ENCODE data around the gene THADA. TPM values are rescaled to one million over a fixed set of nuclear protein-coding genes. Genes with fewer than 3 reads are reported as not detected.

Gene THADA
- total RNA-seq, 1 donor from 2014 or later: 51.4 TPM

- peaks cover 65% of the 10 kb centered on the region for H3K4me1 Mint-ChIP-seq
- peaks cover 2% of the 10 kb centered on the region for H3K27me3 Mint-ChIP-seq
- H3K4me3 Mint-ChIP-seq: peak overlapping the region; percentile 92
- peaks cover 32% of the 10 kb centered on the region for H3K36me3 Mint-ChIP-seq (ENCODE audit: low read depth)
- peak; percentile 31 for DNase-seq
- CTCF ChIA-PET: interaction anchor here (0.7 to 12.6 kb wide), 6 partner anchors 26 to 275 kb away, joined by 3 to 336 read pairs (median 4); no protein-coding TSS in a partner anchor
- POLR2A ChIA-PET: interaction anchor here (0.6 to 13.9 kb wide), 10 partner anchors 10 to 412 kb away, joined by 3 to 561 read pairs (median 4); no protein-coding TSS in a partner anchor
- ATAC-seq (ENCODE audit: low read depth): no peak
- no peak for TF ChIP-seq CTCF (IDR thresholded peaks at IDR 0.05)
- intact Hi-C loops (cut with micrococcal nuclease): loop anchor here (2.0 kb wide), 1 partner anchor 947 kb away; the partner anchor contains the start of gene PPM1B
- peak overlapping the region; percentile 99 for H3K27ac Mint-ChIP-seq
- no peaks in the 10 kb centered on the region for H3K9me3 Mint-ChIP-seq
Observed at GRCh38 chr2:43221763-43222474, 373.9 kb downstream of the THADA start.

- Mint-ChIP-seq H3K36me3 (ENCODE audit: low read depth) (peaks cover 31% of the 10 kb centered on the region), H3K27ac (peak overlapping the region; percentile 99), H3K4me1 (peaks cover 68% of the 10 kb centered on the region), H3K4me3 (peak overlapping the region; percentile 92), H3K27me3 (peaks cover 2% of the 10 kb centered on the region), H3K9me3 (no peaks in the 10 kb centered on the region)
- ChIA-PET CTCF (interaction anchor here (0.9 to 12.6 kb wide), 6 partner anchors 26 to 274 kb away, joined by 3 to 336 read pairs (median 4); no protein-coding TSS in a partner anchor), POLR2A (interaction anchor here (0.6 to 13.9 kb wide), 11 partner anchors 8 to 411 kb away, joined by 3 to 561 read pairs (median 6); no protein-coding TSS in a partner anchor)
- ATAC-seq (ENCODE audit: low read depth) (no peak), DNase-seq (no peak)
- intact Hi-C loops (cut with micrococcal nuclease): loop anchor here (2.0 kb wide), 1 partner anchor 948 kb away; the partner anchor contains the start of gene PPM1B
- no peak for TF ChIP-seq CTCF (IDR thresholded peaks at IDR 0.05)
Observed at GRCh38 chr2:43221124-43221762, 374.6 kb downstream of the THADA start.

DNA sequence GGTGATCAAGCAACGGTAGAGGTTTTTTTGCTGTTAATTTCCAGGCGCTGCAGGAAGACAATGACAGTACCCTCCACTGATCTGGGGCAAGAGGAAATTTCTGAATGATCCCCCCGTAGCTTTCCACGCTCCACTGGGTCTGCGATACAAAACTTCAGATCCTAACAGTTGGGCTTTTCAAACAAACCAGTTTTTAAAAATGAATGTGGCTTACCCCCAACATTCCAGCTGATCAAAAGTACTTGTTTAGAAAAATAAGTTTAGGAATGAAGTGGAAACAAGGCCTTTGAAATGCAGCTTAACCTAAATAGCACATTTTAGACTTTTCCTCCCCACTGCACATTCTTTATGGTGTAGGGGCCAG lies 375.1 kb downstream of the THADA start:
- Mint-ChIP-seq H3K27ac (peak overlapping the region; percentile 99), H3K36me3 (ENCODE audit: low read depth) (peaks cover 28% of the 10 kb centered on the region), H3K9me3 (no peaks in the 10 kb centered on the region), H3K27me3 (peaks cover 2% of the 10 kb centered on the region), H3K4me3 (peak overlapping the region; percentile 92), H3K4me1 (peaks cover 70% of the 10 kb centered on the region)
- no peak for DNase-seq
- CTCF ChIA-PET: interaction anchor here (0.9 to 12.6 kb wide), 5 partner anchors 8 to 90 kb away, joined by 3 to 336 read pairs (median 6); no protein-coding TSS in a partner anchor
- no peak for ATAC-seq (ENCODE audit: low read depth)
- no peak for TF ChIP-seq CTCF (IDR thresholded peaks at IDR 0.05)
- POLR2A ChIA-PET: interaction anchor here (0.6 to 13.9 kb wide), 8 partner anchors 8 to 429 kb away, joined by 4 to 561 read pairs (median 10); no protein-coding TSS in a partner anchor
- intact Hi-C loops (cut with micrococcal nuclease): loop anchor here (1.0 to 2.0 kb wide), 6 partner anchors 25 to 948 kb away; partner anchors contain the start of gene PPM1B

GRCh38 chr2:43220229-43220751 lies 375.5 kb downstream of the THADA start:
- H3K9me3 Mint-ChIP-seq: no peaks in the 10 kb centered on the region
- CTCF ChIA-PET: interaction anchor here (0.9 to 12.6 kb wide), 5 partner anchors 9 to 90 kb away, joined by 3 to 336 read pairs (median 6); no protein-coding TSS in a partner anchor
- DNase-seq (no peak), ATAC-seq (ENCODE audit: low read depth) (no peak)
- POLR2A ChIA-PET: interaction anchor here (0.6 to 13.9 kb wide), 12 partner anchors 9 to 428 kb away, joined by 3 to 561 read pairs (median 6); no protein-coding TSS in a partner anchor
- intact Hi-C loops (cut with micrococcal nuclease): loop anchor here (1.0 to 2.0 kb wide), 6 partner anchors 25 to 949 kb away; partner anchors contain the start of gene PPM1B
- TF ChIP-seq CTCF (IDR thresholded peaks at IDR 0.05): no peak
- H3K27me3 Mint-ChIP-seq: peaks cover 2% of the 10 kb centered on the region
- peak overlapping the region; percentile 92 for H3K4me3 Mint-ChIP-seq
- H3K27ac Mint-ChIP-seq: peak overlapping the region; percentile 99
- peaks cover 25% of the 10 kb centered on the region for H3K36me3 Mint-ChIP-seq (ENCODE audit: low read depth)
- H3K4me1 Mint-ChIP-seq: peaks cover 71% of the 10 kb centered on the region

Data from activated B cell treated with CpG ODN at 0.5 μM for 24 hours (primary cell).